Measurements from ENCODE around the gene FCMR.
"Not testable (repeated sequence)": the region's sequence is repeated elsewhere in the genome, so short reads cannot be mapped to it uniquely, and the experiment has no call there.

FCMR gene

GRCh38 chr1:206930210-206930798, 8.6 kb upstream of the FCMR start:
- Histone ChIP-seq H3K27me3 (ENCODE audit: insufficient read depth, low read length) (no peaks in the 10 kb centered on the region), H3K27ac (ENCODE audit: low read length) (no peak overlapping the region), H3K9me3 (ENCODE audit: insufficient read depth, low read depth, low read length) (no peaks in the 10 kb centered on the region), H3K9ac (ENCODE audit: low read depth, low read length) (no peak overlapping the region), H3K36me3 (ENCODE audit: insufficient read depth, low read depth, low read length) (no peaks in the 10 kb centered on the region), H3K4me3 (ENCODE audit: low read length) (no peak overlapping the region), H3K4me1 (ENCODE audit: insufficient read depth, low read length) (no peaks in the 10 kb centered on the region)

GRCh38 chr1:206929524-206929923, 7.8 kb upstream of the FCMR start:
- no peaks in the 10 kb centered on the region for H3K27me3 ChIP-seq (ENCODE audit: insufficient read depth, low read length)
- H3K36me3 ChIP-seq (ENCODE audit: insufficient read depth, low read depth, low read length) = no peaks in the 10 kb centered on the region
- no peak overlapping the region for H3K27ac ChIP-seq (ENCODE audit: low read length)
- H3K9ac ChIP-seq (ENCODE audit: low read depth, low read length) = no peak overlapping the region
- H3K4me1 ChIP-seq (ENCODE audit: insufficient read depth, low read length) = no peaks in the 10 kb centered on the region
- H3K9me3 ChIP-seq (ENCODE audit: insufficient read depth, low read depth, low read length) = no peaks in the 10 kb centered on the region
- H3K4me3 ChIP-seq (ENCODE audit: low read length) = no peak overlapping the region

GRCh38 chr1:206926286-206926685, 4.5 kb upstream of the FCMR start:
- Histone ChIP-seq H3K4me3 (ENCODE audit: low read length) (no peak overlapping the region), H3K9ac (ENCODE audit: low read depth, low read length) (no peak overlapping the region), H3K27me3 (ENCODE audit: insufficient read depth, low read length) (no peaks in the 10 kb centered on the region), H3K27ac (ENCODE audit: low read length) (no peak overlapping the region), H3K9me3 (ENCODE audit: insufficient read depth, low read depth, low read length) (no peaks in the 10 kb centered on the region), H3K36me3 (ENCODE audit: insufficient read depth, low read depth, low read length) (no peaks in the 10 kb centered on the region), H3K4me1 (ENCODE audit: insufficient read depth, low read length) (no peaks in the 10 kb centered on the region)

- no peaks in the 10 kb centered on the region for H3K9me3 ChIP-seq (ENCODE audit: insufficient read depth, low read depth, low read length)
- no peak overlapping the region for H3K27ac ChIP-seq (ENCODE audit: low read length)
- H3K4me1 ChIP-seq (ENCODE audit: insufficient read depth, low read length) = no peaks in the 10 kb centered on the region
- H3K4me3 ChIP-seq (ENCODE audit: low read length) = no peak overlapping the region
- peaks cover 4% of the 10 kb centered on the region; the same call in 1 of the 2 replicates for H3K27me3 ChIP-seq (ENCODE audit: insufficient read depth, low read length)
- H3K36me3 ChIP-seq (ENCODE audit: insufficient read depth, low read depth, low read length) = no peaks in the 10 kb centered on the region
- no peak overlapping the region for H3K9ac ChIP-seq (ENCODE audit: low read depth, low read length)
Measured at GRCh38 chr1:206925106-206925736, 3.5 kb upstream of the FCMR start.

GRCh38 chr1:206924592-206925105, 2.9 kb upstream of the FCMR start:
- H3K4me1 ChIP-seq (ENCODE audit: insufficient read depth, low read length) = no peaks in the 10 kb centered on the region
- H3K27me3 ChIP-seq (ENCODE audit: insufficient read depth, low read length) = peaks cover 4% of the 10 kb centered on the region; the same call in 1 of the 2 replicates
- H3K4me3 ChIP-seq (ENCODE audit: low read length) = no peak overlapping the region
- no peak overlapping the region for H3K27ac ChIP-seq (ENCODE audit: low read length)
- H3K9me3 ChIP-seq (ENCODE audit: insufficient read depth, low read depth, low read length) = no peaks in the 10 kb centered on the region
- no peak overlapping the region for H3K9ac ChIP-seq (ENCODE audit: low read depth, low read length)
- H3K36me3 ChIP-seq (ENCODE audit: insufficient read depth, low read depth, low read length) = no peaks in the 10 kb centered on the region

- not testable (repeated sequence) for H3K27me3 ChIP-seq (ENCODE audit: insufficient read depth, low read length); H3K27ac ChIP-seq (ENCODE audit: low read length); H3K36me3 ChIP-seq (ENCODE audit: insufficient read depth, low read depth, low read length); H3K4me3 ChIP-seq (ENCODE audit: low read length); H3K9ac ChIP-seq (ENCODE audit: low read depth, low read length); H3K4me1 ChIP-seq (ENCODE audit: insufficient read depth, low read length); H3K9me3 ChIP-seq (ENCODE audit: insufficient read depth, low read depth, low read length)
Measured at GRCh38 chr1:206923961-206924557, 2.3 kb upstream of the FCMR start.

GRCh38 chr1:206923009-206923960, 1.5 kb upstream of the FCMR start:
- H3K4me3 ChIP-seq (ENCODE audit: low read length) = no peak overlapping the region
- no peaks in the 10 kb centered on the region for H3K4me1 ChIP-seq (ENCODE audit: insufficient read depth, low read length)
- H3K36me3 ChIP-seq (ENCODE audit: insufficient read depth, low read depth, low read length) = no peaks in the 10 kb centered on the region
- no peak overlapping the region for H3K9ac ChIP-seq (ENCODE audit: low read depth, low read length)
- H3K9me3 ChIP-seq (ENCODE audit: insufficient read depth, low read depth, low read length) = no peaks in the 10 kb centered on the region
- H3K27me3 ChIP-seq (ENCODE audit: insufficient read depth, low read length) = peaks cover 4% of the 10 kb centered on the region; the same call in 1 of the 2 replicates
- H3K27ac ChIP-seq (ENCODE audit: low read length) = no peak overlapping the region

GRCh38 chr1:206922524-206922923, 783 bp upstream of the FCMR start:
- Histone ChIP-seq H3K27ac (ENCODE audit: low read length) (no peak overlapping the region), H3K27me3 (ENCODE audit: insufficient read depth, low read length) (peaks cover 4% of the 10 kb centered on the region; the same call in 1 of the 2 replicates), H3K9ac (ENCODE audit: low read depth, low read length) (no peak overlapping the region), H3K4me1 (ENCODE audit: insufficient read depth, low read length) (no peaks in the 10 kb centered on the region), H3K9me3 (ENCODE audit: insufficient read depth, low read depth, low read length) (no peaks in the 10 kb centered on the region), H3K4me3 (ENCODE audit: low read length) (no peak overlapping the region), H3K36me3 (ENCODE audit: insufficient read depth, low read depth, low read length) (no peaks in the 10 kb centered on the region)

GRCh38 chr1:206918076-206918475, 3.7 kb downstream of the FCMR start:
- Histone ChIP-seq H3K4me3 (ENCODE audit: low read length) (no peak overlapping the region), H3K27me3 (ENCODE audit: insufficient read depth, low read length) (peaks cover 13% of the 10 kb centered on the region), H3K27ac (ENCODE audit: low read length) (no peak overlapping the region), H3K36me3 (ENCODE audit: insufficient read depth, low read depth, low read length) (no peaks in the 10 kb centered on the region), H3K9ac (ENCODE audit: low read depth, low read length) (no peak overlapping the region), H3K4me1 (ENCODE audit: insufficient read depth, low read length) (no peaks in the 10 kb centered on the region), H3K9me3 (ENCODE audit: insufficient read depth, low read depth, low read length) (no peaks in the 10 kb centered on the region)

- Histone ChIP-seq H3K4me3 (ENCODE audit: low read length) (no peak overlapping the region), H3K36me3 (ENCODE audit: insufficient read depth, low read depth, low read length) (no peaks in the 10 kb centered on the region), H3K9ac (ENCODE audit: low read depth, low read length) (no peak overlapping the region), H3K27me3 (ENCODE audit: insufficient read depth, low read length) (peaks cover 21% of the 10 kb centered on the region), H3K4me1 (ENCODE audit: insufficient read depth, low read length) (no peaks in the 10 kb centered on the region), H3K9me3 (ENCODE audit: insufficient read depth, low read depth, low read length) (no peaks in the 10 kb centered on the region), H3K27ac (ENCODE audit: low read length) (no peak overlapping the region)
Measured at GRCh38 chr1:206916000-206916709, 5.6 kb downstream of the FCMR start.

Data from iPS-20b (cell line).